Activated CD8-positive, alpha-beta memory T cell treated with anti-CD3 and anti-CD28 coated beads, Interleukin-2, amount 50 U/mL, for 48 hours (primary cell): Measurements from ENCODE around the gene RECK.
"Not testable (repeated sequence)": the region's sequence is repeated elsewhere in the genome, so short reads cannot be mapped to it uniquely, and the experiment has no call there.

Experiments used
- DNase-seq: peaks from one replicate; pipeline ENCODE4 v3.0.0-alpha.2; 2020

Gene RECK

DNA sequence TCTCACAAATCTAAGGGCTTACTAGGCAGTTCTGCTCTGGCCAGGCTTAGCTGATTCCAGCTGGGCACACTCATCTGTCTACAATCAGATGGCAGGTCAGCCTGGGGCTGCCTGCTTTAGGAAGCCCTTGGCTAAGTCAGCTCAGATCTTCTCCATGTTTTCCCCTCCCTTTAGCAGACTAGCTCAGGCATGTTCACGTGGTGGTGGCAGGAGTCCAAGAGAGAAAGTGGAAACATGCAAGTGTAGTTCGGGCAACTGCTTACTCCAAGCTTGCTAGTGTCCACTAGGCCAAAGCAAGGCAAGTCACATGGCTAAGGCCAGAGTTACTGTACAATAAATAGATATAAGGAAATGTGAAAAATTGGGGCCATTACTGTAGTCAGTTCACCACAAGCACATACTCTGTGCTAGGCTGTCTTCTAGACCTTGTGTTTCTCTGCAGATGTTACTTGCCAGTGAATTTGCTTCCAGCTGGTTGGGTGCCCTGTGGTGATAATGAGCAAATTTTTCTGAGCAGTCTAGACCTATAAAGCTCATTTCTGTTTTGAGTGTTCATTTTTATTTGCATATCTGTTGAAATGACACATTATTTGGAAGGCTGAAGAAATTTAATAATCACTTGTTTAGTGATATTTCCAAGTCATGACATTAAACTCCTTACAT is 38.3 kb downstream of the RECK start:
- no peak for DNase-seq

GRCh38 chr9:36078051-36078450 is 41.3 kb downstream of the RECK start:
- no peak for DNase-seq

- no peak for DNase-seq
Measured at GRCh38 chr9:36080519-36080918, 43.8 kb downstream of the RECK start.

- no peak for DNase-seq
Measured at GRCh38 chr9:36082931-36083330, 46.2 kb downstream of the RECK start.

GRCh38 chr9:36086442-36086841 is 49.7 kb downstream of the RECK start:
- no peak for DNase-seq

DNA sequence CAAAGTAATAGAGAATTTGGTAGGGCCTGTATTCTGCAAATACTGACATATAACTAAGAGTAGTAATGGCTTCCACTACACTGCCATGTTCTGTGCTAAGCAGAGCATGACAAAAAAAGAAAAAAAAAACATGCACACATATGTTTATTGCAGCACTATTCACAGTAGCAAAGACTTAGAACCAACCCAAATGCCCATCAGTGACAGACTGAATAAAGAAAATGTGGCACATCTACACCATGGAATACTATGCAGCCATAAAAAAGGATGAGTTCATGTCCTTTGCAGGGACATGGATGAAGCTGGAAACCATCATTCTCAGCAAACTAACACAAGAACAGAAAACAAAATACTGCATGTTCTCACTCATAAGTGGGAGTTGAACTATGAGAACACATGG is 50.3 kb downstream of the RECK start:
- not testable (repeated sequence) for DNase-seq

- no peak for DNase-seq
Measured at GRCh38 chr9:36088020-36088419, 51.3 kb downstream of the RECK start.

GRCh38 chr9:36091026-36091953 is 54.6 kb downstream of the RECK start:
- DNase-seq: no peak

DNA sequence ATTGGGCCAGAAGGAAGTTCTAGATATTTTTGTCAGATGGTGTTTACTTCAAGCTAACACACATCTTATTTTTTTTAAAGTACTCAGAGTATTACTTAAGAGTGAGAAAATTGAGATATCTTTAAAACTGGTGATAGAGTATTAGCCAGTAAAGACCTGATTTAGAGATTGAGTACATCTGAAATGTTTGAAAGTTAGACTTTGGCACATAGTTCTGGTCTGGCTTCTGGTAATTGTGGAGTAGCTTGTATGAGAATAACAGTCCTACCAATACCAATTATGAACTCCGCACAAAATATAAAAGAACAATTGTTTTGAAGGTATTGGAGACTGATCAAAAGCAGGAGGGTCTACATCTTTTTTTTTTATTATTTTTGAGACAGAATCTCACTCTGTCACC is 55.3 kb downstream of the RECK start:
- DNase-seq: no peak

GRCh38 chr9:36092509-36093215 is 55.9 kb downstream of the RECK start:
- DNase-seq: peak; percentile 63

- no peak for DNase-seq
Measured at GRCh38 chr9:36093384-36093783, 56.7 kb downstream of the RECK start.

DNA sequence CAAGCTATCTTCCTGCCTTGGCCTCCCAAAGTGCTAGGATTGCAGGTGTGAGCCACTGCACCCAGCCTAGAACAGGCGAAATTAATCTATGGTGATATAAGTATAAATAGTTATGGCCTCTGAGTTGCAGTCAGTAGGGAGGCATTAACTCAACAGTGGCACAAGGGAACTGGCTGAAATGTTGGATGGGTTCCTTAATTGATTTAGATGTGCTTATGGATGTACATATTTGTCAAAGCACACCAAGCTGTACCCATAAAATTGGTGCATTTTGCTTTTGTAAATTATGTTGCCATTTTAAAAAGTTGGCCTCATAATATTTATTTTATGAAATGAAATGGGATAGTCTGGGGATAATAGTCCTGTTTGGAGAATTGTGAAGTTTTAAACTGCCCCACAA is 63.0 kb downstream of the RECK start:
- no peak for DNase-seq

DNA sequence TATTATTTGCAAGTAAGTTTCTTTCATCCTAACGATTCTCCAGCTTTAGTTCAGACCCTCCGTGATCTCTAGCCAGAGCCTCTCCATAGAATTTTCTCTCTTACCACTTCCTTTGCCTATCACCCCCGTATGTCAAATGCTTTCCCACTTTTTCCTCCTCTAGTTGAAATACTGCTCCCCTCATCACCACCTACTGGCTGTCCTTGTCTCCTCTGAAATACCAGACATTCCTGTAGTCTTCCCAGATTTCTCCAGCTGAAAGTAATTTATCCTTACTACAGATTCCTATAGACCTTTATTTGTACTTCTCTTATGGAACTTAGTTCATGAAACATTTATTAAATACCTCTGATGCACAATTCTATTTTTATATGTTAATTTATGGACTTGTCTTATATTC is 63.8 kb downstream of the RECK start:
- no peak for DNase-seq

- DNase-seq: no peak
Measured at GRCh38 chr9:36101916-36102741, 65.4 kb downstream of the RECK start.

GRCh38 chr9:36102742-36103495 is 66.2 kb downstream of the RECK start:
- DNase-seq: peak; percentile 87

GRCh38 chr9:36109071-36109470 is 72.4 kb downstream of the RECK start:
- DNase-seq: no peak

DNA sequence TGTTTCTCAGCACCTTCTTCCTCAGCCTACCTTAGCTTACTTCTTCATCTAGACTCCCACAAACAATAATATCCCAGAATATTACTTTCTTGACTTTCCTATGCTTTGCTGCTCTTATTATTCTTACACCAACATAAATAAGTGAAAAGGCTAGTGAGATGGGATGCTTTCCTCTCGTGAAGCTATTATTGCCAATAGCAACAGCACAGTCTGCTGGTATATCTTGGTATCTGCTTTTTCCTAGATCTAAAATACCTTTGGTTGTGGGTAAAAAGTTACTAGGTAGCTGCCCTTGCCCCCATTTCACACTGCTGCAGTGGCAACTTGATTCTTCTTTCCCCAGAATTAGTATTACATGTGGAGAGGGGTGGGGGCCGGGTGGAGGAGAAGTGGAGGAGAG is 73.7 kb downstream of the RECK start:
- no peak for DNase-seq

DNA sequence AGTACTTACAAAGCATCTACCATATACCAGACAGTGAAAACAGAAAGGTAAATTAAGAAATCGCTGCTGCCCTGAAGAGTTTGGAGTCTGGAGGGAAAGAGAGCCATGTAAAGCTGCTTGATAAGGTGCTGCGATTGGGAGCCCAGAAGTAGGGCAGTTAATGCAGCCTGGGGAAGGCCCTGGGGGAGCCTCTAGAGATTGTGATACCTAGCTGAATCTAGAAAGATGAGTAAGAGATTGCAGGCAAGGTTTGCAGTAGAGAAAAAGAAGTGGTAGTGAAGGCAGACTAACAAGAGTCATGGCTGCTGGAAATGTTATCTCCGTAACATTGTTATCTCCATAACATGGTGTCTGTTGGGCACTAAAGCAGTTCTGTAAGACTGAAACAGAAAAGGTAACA is 75.8 kb downstream of the RECK start:
- no peak for DNase-seq

- no peak for DNase-seq
Measured at GRCh38 chr9:36113999-36114398, 77.3 kb downstream of the RECK start.

DNA sequence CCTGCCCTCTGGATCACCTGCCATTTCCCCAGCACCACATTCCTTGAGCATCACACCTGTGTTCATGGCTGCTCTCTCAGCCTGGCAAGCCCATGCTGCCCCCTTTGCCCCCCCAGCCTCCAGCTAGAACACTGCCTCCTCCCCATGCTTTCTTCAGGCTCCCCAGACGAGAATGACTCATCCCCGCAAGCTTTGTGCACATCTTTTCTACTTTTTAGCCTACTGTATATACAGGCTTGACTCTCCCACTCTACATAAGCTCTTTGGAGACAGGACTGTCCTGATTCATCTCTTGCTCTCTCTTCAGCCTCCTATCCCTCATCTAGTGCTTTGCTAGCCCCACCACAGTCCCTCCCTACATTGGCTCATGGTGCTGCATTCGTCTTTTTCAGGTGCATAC is 79.9 kb downstream of the RECK start:
- DNase-seq: no peak

- no peak for DNase-seq
Measured at GRCh38 chr9:36118201-36118600, 81.5 kb downstream of the RECK start.

DNA sequence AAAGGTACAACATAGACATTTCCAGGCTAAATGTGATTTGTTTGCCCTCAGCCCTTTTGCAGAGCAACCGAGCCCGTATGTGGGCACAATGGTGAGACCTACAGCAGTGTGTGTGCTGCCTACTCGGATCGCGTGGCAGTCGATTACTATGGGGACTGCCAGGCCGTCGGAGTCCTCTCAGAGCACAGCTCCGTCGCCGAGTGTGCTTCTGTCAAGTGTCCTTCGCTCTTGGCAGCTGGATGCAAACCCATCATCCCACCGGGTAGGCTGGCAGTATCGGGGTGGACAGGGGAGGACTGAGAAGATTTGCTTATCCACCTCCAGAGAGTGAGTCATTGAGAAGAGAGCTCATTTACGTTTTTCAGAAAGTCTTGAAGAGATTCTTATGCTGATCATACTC is 82.0 kb downstream of the RECK start:
- DNase-seq: no peak
